Activated T-cell treated with anti-CD3 and anti-CD28 coated beads, Interleukin-2, amount 50 U/mL, for 4 hours (primary cell): ENCODE results near the gene ZNF195. TPM values are rescaled to one million over a fixed set of nuclear protein-coding genes. Genes with fewer than 3 reads are reported as not detected.
A peak's percentile ranks its signal among the peaks of the same experiment; 100 is the strongest.
"Not testable (repeated sequence)": the region's sequence is repeated elsewhere in the genome, so short reads cannot be mapped to it uniquely, and the experiment has no call there.

Experiments
- ATAC-seq, 2 donors: fragments of 200-7000 bp; cut with Tn5 transposase; one replicate each; pipeline ENCODE4 v1.10.0; 2021
- DNase-seq: peaks from one replicate; pipeline ENCODE4 v3.0.0-alpha.2; 2020
- H3K27me3 Mint-ChIP-seq: one replicate; pipeline ENCODE4 v1.8.0; 2021; ENCODE audit warnings: low read depth, mixed read lengths
- H3K36me3 Mint-ChIP-seq: one replicate; pipeline ENCODE4 v1.8.0; 2022; ENCODE audit warnings: mixed read lengths; ENCODE audit not compliant: insufficient read depth
- H3K4me1 Mint-ChIP-seq: one replicate; pipeline ENCODE4 v1.8.0; 2021; ENCODE audit warnings: low read depth, mixed read lengths
- H3K4me3 Mint-ChIP-seq: one replicate; pipeline ENCODE4 v1.8.0; 2021; ENCODE audit warnings: mild to moderate bottlenecking, moderate library complexity, mixed read lengths
- H3K9me3 Mint-ChIP-seq: one replicate; pipeline ENCODE4 v1.8.0; 2021; ENCODE audit warnings: mixed read lengths
- total RNA-seq, 3 donors: library from RNA; stranded (reverse); gene quantifications; one replicate each; pipeline ENCODE4 v1.2.1, GENCODE V29; 2021

The ZNF195 gene
- 10 to 100 TPM; 35.5 to 44.3 (median 43.8) TPM for total RNA-seq

DNA sequence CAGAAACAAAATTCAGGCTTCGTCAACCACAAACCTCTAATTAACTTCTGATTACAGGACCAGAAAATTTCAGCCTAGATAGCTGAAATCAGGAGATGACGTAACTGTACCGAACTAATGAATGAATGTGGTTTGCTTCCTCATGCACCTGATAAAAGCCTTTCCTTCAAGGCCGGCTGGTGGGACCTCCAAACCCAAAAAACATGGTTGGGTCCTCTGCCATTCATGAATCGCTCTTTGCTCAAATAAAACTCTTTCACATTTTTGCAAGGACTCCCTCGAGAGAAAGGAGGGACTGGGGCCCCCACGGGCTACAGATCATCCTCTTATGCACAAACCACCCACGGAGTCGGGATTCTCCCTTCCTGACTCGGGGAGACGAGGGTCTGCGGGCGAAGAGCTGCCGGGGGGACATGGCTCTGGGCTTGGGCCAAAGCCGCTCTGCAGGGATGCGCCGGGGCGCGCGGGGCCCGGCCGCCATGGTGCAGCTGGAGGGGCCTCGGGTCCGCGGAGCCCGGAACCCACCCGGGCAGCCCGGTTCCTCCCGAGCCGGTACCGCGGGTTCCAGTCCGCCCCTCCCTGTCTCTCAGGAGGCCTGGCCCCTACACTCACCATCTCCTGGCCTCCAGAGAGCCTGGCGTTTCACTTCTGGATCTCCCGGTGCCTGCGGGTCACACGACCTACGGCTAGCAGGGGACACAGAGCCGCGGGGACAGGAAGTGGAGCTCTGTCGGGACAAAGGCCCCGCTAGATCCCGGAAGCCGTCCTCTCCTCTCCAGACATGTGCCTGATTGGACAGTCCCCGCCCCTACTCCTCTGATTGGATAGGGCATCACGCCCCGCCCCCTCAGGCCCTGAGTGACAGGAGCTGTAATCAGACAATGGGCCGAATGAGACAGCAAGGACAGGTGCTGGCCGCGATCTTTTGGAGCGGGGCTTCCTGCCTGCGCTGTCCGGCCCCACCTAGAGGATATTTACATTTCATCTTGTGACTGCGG, at the start of gene ZNF195:
ZNF195 (minus strand) TSS at position 721 of the 998 bp plus-strand sequence; CDS start at position 615, 106 bp downstream.
- Mint-ChIP-seq H3K27me3 (no peaks in the 10 kb centered on the region), H3K4me1 (peaks cover 48% of the 10 kb centered on the region), H3K36me3 (peaks cover 32% of the 10 kb centered on the region), H3K4me3 (peak within 1 kb of the TSS; percentile 97), H3K9me3 (no peaks in the 10 kb centered on the region)
- DNase-seq (peak; percentile 96), ATAC-seq (peak; percentile 100)

DNA sequence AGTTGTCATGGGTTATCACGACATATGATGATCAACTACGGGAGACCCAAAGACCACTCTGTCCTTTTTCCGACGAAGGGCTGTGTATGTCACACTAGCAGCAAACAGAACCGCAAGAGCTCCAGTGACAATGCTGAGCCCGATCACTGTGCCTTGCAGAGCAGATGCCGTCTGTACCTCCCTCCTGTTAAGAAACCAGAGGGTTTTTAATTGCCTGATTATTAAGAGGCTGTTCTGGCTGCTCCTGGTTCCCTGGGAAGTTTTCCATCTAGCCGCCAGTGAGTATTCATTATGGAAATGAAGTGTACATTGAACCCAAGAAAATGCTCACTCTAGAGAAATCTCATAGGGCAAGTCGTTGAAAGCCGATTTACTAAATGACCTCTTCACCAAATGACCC, 49.1 kb upstream of the ZNF195 start:
- H3K36me3 Mint-ChIP-seq = not testable (repeated sequence)

DNA sequence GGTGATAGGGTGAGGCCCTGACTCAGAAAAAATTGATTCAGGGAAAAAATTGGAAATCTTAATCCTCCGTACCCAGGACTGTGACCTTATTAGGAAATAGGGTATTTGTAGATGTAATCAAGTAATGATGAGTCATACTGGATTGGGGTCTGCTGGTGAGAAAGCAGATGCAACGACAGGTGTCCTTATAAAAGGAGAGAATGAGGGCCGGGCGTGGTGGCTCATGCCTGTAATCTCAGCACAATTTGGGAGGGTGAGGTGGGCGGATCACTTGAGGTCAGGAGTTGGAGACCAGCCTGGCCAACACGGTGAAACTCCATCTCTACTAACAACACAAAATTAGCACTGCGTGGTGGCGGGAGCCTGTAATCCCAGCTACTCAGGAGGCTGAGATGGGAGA, 47.6 kb upstream of the ZNF195 start:
- DNase-seq, H3K4me3 Mint-ChIP-seq, ATAC-seq, H3K9me3 Mint-ChIP-seq, H3K4me1 Mint-ChIP-seq, H3K36me3 Mint-ChIP-seq: not testable (repeated sequence)
- H3K27me3 Mint-ChIP-seq = peaks cover 24% of the 10 kb centered on the region

More for the DNA sequence above, 49.1 kb upstream of the ZNF195 start:
- H3K4me3 Mint-ChIP-seq, H3K4me1 Mint-ChIP-seq, H3K9me3 Mint-ChIP-seq, ATAC-seq, DNase-seq: not testable (repeated sequence)
- H3K27me3 Mint-ChIP-seq = peaks cover 24% of the 10 kb centered on the region

DNA sequence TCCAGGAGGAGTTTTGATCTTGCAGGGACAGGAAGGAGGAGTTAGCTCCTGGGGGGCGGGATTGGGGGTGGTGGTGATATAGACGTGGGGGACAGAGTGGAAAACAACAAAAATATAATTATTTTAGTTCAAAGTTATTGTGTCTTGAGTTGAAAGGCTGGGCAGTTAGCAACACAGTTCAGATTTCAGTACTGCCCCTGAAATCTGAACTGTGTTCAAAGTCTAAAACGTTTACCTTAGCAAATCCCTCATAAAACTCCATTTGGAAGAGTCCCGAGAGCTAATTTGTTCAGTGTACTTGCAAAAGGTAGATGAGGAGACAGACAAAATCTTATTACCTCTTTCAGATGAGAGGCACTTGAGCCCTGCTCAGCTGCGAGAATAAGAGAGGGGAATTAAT, 45.0 kb upstream of the ZNF195 start:
- Mint-ChIP-seq H3K27me3 (peaks cover 16% of the 10 kb centered on the region), H3K4me1 (peaks cover 13% of the 10 kb centered on the region), H3K4me3 (peak overlapping the region; percentile 87)
- ATAC-seq, DNase-seq, H3K9me3 Mint-ChIP-seq, H3K36me3 Mint-ChIP-seq: not testable (repeated sequence)

DNA sequence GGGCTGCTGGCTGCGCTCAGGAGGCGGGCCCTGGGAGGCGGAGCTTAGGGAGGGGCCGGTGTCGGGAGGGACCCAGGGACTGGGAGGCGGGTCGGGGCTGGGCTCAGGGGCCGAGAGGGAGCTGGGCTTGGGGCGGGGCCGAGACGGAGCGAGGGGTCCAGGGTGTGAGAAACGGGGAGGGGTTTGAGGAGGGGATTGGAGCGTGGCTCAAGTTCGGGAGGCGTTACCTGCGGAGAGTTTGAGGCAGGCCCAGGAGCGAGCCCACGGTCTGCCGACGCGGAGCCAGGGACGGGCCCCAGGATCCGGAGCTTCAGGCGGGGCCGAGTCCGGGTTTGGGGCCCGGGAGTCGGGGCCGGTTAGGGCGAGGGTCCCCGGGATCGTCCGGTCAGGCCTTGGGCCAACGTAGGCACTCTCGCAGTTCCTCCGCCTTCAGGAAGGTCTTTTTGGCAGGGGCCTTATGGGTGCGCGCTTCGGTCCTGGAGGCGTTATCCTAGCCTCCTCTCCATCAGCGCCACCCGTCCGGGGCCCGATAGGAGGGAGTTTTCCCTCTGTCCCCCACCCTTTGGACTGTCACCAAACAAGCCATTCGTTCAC, 44.3 kb upstream of the ZNF195 start:
- not testable (repeated sequence) for DNase-seq, H3K27me3 Mint-ChIP-seq, H3K36me3 Mint-ChIP-seq, ATAC-seq, H3K9me3 Mint-ChIP-seq
- Mint-ChIP-seq H3K4me1 (peaks cover 13% of the 10 kb centered on the region), H3K4me3 (peak overlapping the region; percentile 87)

DNA sequence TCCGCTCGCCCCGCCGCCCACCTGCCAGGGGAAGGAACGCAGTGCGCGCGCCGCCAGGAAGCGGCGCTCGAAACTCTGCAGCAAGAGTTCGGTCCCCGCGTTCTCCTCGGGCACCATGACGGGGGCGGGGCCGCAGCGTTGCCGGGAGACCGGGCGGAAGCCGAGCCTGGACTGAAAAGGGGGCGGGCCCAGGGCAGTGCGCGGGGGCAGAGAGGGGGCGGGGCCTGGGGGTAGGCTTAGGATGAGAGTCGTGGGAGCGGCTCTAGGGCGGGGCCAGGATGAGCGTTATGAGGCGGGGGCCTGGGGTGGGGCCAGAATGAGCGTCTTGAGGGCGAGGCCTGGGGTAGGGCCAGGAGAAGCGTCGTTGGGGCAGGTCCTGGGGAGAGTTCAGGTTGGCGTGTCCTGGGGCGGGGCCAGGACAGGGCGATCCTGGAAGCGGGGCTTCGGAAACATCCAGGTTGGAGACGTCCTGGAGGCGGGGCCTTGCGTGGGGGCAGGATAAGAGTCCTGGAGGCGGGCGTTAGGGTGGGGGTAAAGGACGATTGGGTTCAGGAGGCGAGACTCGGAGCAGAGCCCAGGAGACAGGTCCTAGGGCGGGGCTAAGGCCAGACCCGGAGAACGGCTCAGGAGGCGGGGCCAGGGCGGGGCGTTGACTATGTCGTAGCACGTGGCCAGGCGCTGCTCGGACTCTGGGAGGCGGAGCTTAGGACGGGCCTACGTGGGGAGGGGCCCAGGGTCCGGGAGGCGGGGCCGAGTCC, 43.6 kb upstream of the ZNF195 start:
- H3K27me3 Mint-ChIP-seq, H3K36me3 Mint-ChIP-seq, H3K9me3 Mint-ChIP-seq: not testable (repeated sequence)
- Mint-ChIP-seq H3K4me1 (peaks cover 13% of the 10 kb centered on the region), H3K4me3 (peak overlapping the region; percentile 87)
- peak; percentile 99 for DNase-seq
- ATAC-seq = peak; percentile 98

DNA sequence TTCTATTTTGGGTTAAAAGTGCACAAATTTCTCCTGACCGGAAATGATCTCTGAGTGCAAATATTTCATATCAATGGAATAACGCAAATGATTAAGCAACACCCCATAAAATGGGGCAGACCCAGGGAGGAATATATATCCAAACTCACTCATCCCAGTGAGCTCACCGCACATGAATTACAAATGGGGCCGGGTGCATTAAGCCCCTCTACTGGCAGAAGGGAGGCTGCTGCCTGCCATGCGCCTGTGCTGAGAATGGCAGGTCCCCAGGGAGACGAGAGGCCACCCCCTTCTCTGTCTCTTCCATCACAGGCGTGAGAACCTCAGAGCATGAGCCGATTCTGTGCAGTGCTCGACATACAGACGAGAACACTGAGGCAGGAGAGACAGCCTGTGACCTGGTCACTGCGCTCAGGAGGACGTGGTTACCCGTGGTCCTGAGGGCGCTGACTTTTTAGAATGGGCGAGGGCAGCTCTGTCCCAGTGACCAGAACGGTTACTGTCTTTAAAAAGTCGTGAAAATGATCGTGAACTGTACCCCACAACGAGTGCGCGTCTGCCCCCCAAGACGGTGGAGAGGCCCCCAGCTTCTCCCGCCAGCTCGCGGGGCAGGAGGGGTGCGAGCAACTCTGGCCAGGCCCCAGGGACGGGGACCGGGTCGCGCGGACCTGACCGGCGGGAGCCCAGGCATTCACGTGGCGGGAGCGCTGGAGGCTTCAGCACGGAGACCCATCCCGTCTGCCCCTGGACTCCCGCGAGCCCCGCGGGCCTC, 42.8 kb upstream of the ZNF195 start:
- peaks cover 13% of the 10 kb centered on the region for H3K4me1 Mint-ChIP-seq

DNA sequence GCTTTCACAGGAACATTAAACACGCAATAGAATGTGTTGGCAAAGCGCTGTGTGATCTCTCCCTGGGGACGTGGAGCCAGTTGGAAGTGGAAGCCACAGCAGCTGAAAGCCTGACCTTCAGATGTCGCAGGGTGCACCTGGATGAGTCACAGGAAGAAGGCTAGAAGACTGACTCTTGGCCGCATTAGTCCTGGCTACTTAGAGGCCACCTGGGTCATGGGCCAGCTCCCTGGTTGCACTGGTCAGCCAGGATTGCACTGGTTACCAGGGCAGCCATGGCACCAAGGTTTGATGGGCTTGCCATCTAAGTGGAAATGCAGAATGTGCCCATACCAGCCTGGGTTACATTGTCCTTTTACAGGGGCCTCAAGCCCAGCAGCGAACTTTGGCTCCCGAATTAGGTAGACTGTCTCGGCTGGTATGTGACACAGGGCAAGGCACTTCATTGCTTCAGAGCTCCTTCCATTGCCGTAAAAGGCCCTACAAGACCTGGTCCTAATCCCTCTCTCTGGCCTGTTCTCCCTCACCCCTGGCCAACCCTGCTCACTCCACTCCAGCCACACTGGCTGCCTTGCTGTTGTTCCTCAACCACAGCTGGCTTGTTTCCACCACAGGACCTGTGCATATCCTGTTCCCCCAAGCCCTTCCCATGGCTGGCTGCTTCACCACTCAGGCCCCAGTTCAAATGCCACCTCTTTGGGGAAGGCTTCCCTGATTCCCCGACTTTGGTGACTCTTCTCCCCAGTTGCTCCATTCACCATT, 41.5 kb upstream of the ZNF195 start:
- ATAC-seq, H3K36me3 Mint-ChIP-seq, H3K9me3 Mint-ChIP-seq, H3K27me3 Mint-ChIP-seq, DNase-seq: not testable (repeated sequence)
- Mint-ChIP-seq H3K4me1 (peaks cover 13% of the 10 kb centered on the region), H3K4me3 (peak overlapping the region; percentile 61)

More for the DNA sequence above, 42.8 kb upstream of the ZNF195 start:
- not testable (repeated sequence) for DNase-seq, H3K27me3 Mint-ChIP-seq, H3K9me3 Mint-ChIP-seq, H3K36me3 Mint-ChIP-seq, ATAC-seq
- peak overlapping the region; percentile 87 for H3K4me3 Mint-ChIP-seq

DNA sequence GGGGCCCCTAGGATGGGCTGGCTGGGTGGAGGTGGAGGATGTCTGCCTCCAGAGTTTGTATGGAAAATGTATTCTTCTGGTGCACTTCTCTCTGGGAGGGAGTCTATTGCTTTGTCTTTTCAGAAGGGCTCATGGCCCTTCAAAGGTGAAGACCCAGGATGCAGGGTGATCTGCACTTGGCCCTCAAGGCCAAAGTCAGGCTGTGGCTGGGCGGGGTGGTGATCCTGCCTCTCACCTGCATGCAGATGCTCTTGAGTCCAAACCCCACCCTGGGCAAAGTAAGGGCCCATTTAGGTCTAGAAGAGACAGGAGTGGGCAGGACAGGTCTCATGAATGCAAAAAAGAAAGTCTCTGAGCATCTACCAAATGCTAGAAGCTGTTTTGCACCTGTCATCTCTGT, 40.5 kb upstream of the ZNF195 start:
- H3K4me3 Mint-ChIP-seq, H3K27me3 Mint-ChIP-seq, ATAC-seq, H3K36me3 Mint-ChIP-seq, H3K9me3 Mint-ChIP-seq, DNase-seq: not testable (repeated sequence)
- H3K4me1 Mint-ChIP-seq = peaks cover 13% of the 10 kb centered on the region

DNA sequence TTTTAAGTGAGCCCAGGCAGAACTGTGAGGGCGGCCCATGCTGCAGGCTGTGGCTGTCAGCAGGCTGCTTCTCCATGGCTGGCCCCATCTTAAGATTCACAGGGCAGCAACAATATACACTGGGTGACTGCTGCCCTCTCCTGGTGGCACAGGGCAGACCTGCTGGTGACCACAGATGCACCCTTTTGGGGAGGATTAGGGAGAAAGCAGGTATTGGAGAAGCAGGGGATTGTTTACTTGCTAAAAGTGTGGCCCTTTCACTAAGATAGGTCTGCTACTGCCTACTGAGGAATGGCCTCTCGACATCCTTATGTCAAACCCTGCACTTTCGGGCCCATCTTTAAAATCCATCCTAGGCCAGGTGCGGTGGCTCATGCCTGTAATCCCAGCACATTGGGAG, 38.1 kb upstream of the ZNF195 start:
- H3K9me3 Mint-ChIP-seq = not testable (repeated sequence)

DNA sequence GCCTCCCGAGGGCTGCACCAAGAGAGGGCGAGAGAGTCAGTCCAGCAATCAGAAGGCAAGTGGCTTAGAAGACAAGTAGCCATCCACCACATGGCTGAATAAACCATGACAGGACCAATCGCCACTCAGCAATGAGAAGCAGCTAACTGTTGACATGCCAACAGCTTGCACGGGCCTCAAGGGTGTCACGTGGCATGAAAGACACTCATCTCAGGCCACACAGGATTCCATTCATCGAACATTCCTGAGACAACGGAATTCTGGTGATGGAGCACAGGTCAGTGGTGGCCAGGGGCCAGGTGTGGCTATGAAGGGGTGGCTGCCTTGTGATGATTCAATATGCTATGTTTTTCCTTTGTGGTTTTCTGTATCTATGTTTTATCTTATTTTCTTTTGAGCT, 36.4 kb upstream of the ZNF195 start:
- not testable (repeated sequence) for DNase-seq, ATAC-seq, H3K4me3 Mint-ChIP-seq, H3K4me1 Mint-ChIP-seq, H3K27me3 Mint-ChIP-seq, H3K9me3 Mint-ChIP-seq, H3K36me3 Mint-ChIP-seq

More for the DNA sequence above, 38.1 kb upstream of the ZNF195 start:
- H3K4me1 Mint-ChIP-seq, H3K27me3 Mint-ChIP-seq, ATAC-seq, H3K36me3 Mint-ChIP-seq, H3K4me3 Mint-ChIP-seq: not testable (repeated sequence)
- DNase-seq = peak; percentile 50

DNA sequence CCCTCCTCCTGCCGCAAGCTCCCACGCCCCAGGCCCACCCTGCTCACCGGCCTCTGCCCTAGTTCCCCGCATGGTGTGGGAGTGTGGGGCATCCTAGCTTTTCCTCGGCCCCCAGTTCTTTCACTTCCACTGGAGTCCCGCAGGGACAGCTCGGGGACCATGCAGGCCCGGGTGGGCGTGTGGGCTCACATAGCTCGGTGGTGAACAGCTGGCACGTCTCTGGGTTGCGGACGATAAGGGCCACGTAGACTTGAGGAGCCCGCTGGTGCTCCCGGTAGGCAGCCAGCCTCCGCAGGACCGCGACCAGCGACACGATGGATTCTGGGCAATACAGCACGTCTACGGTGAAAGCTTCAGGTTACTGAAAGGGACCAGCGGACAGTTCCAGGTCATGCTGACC, 34.7 kb upstream of the ZNF195 start:
- not testable (repeated sequence) for H3K9me3 Mint-ChIP-seq, ATAC-seq, H3K36me3 Mint-ChIP-seq, H3K27me3 Mint-ChIP-seq, DNase-seq, H3K4me1 Mint-ChIP-seq, H3K4me3 Mint-ChIP-seq

DNA sequence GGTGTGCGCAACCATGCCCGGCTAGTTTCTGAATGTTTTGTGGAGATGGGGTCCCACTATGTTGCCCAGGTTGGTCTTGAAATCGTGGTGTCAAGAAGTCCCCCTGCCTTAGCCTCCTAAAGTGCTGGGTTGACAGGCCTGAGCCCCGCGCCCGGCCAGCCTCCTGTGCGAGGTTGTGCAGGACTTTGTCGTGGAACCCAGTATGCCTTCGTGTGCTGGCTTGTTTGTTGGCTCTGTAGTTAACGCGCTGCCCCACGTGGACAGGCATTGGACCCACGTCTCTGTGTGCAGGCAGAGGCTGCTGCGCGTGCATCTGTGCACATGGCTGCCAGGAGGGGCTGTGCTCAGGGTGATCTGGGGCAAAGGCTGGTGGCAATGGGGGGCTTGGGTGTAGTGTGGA, 33.9 kb upstream of the ZNF195 start:
- H3K9me3 Mint-ChIP-seq = no peaks in the 10 kb centered on the region
- no peak for DNase-seq
- ATAC-seq = no peak

More for the DNA sequence above, 33.9 kb upstream of the ZNF195 start:
- Mint-ChIP-seq H3K36me3 (no peaks in the 10 kb centered on the region), H3K4me1 (no peaks in the 10 kb centered on the region), H3K4me3 (no peak overlapping the region), H3K27me3 (peaks cover 3% of the 10 kb centered on the region)
